GM19395 (cell line): ENCODE data around the gene ABCC4.

Experiments
- ATAC-seq: cut with Tn5 transposase; IDR thresholded peaks from one replicate; pipeline ENCODE4 v1.9.1; 2021; ENCODE audit warnings: mild to moderate bottlenecking, moderate library complexity; ENCODE audit not compliant: unreplicated experiment

Gene ABCC4

DNA sequence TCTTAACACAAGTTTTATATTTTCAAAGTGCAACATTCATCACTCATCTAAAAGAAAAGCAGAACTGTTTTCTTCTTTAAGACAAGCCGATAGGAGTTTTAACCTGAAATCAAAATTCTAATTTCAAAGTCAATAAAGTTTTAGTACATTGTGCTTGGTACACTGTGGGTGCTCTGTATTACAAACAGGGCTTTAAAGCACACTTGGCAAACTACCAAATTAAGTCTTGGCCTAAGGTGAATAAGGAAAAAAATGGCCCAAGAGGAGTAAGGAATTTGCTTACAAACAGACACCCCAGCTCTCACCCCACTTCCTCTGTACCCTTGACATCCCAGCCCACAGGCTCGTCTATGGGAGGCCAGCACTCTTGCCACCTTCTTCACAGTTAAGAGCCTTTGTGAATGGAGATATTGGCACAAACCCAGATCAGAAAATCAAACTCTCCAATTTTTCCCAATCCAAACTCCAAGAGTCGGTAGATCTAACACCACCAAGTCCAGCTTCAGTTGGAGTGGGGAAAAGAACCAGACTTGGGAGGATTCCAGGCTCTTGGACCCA lies 66.0 kb downstream of the ABCC4 start:
- no peak for ATAC-seq

DNA sequence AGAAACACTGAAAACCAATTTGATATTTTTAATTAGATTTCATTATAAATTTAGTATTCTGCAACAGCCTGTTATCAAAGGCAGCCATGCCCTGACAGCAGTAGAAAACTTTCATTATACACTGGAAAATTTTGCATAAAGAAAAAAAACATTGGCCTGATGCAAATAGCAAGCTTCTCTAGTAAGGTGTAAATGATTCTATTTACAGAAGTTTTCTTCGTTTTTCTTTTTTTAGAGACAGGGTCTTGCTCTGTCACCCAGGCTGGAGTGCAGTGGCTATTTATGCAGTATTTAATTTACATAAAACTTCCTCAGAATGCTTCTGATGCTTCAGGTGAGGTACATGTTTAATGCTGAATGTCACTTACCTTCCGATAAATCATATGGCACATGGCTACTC lies 67.0 kb downstream of the ABCC4 start:
- peak; percentile 80 for ATAC-seq

DNA sequence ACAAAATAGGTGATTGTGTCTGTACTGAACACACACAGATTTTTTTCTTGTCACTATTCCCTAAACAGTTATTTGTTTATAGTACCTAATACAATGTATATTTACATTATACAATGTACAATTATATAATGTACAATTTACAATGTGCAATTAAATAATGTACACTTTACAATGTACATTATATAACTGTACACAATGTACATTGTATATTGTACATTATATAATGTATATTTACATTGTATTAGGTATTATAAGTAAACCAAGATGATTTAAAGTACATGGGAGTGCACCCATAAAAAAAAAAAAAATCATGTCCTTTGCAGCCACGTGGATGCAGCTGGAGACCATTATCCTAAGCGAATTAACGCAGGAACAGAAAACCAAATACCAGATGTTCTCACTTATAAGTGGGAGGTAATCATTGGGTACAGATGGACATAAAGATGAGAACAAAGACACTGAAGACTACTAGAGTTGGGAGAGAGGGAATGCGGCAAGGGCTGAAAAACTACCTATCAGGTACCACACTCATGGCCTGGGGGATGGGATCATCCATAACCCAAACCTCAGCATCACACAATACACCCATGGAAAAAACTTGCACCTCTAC lies 68.1 kb downstream of the ABCC4 start:
- no peak for ATAC-seq

DNA sequence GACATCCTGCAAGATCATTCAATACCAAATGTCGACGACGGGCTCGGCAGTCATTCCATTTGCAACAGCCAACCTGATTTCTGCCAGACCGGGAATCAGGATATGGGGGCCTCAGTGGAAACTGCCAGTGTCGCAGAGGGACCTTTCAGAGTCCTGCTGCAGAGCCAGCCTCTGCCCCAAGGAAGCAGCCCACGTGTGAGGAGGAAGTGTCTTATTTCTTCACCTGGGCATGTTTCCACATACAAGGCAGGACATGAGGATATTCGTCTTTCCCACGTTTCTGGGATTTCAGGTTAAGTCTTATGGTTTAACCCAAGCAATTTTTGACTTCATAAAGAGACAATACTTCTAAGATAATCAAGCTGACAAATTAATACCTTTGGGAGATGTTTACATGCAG lies 69.9 kb downstream of the ABCC4 start:
- ATAC-seq = no peak

DNA sequence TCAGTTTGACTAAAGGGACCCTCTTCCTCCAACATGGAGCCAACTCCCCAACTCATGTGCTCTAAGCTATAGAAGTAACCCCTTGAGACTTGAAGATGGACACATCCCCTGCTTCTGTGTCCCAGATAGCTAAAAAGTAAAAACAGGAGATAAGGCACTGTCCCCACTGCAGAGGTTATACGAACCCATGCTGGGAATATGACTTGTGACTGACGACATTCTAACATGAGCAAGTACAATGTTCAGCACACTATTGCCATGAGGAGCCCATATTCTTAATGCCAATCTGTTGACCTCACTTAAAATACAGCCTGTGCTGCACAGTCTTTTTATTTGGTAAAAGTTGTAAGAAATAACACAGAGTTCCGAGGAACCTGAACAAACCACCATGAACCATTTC lies 71.4 kb downstream of the ABCC4 start:
- no peak for ATAC-seq

DNA sequence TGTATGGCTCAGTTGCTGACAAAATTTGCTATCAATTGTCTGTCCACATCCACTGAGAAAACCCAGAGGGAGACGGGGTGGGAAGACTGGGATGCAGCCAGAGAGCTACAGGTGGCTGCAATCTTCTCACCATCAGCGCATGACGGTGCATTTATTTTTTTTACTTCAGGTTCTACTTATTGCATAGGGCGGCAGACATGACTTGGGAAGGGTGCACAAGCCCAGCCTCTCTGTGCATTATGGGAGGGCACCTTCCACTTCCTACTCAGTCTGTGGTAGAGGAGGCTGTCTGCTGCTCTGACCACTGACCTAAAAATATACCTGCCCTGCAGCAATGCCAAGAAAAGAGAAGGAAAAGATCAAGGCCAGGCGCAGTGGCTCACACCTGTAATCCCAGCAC lies 73.1 kb downstream of the ABCC4 start:
- ATAC-seq = no peak

DNA sequence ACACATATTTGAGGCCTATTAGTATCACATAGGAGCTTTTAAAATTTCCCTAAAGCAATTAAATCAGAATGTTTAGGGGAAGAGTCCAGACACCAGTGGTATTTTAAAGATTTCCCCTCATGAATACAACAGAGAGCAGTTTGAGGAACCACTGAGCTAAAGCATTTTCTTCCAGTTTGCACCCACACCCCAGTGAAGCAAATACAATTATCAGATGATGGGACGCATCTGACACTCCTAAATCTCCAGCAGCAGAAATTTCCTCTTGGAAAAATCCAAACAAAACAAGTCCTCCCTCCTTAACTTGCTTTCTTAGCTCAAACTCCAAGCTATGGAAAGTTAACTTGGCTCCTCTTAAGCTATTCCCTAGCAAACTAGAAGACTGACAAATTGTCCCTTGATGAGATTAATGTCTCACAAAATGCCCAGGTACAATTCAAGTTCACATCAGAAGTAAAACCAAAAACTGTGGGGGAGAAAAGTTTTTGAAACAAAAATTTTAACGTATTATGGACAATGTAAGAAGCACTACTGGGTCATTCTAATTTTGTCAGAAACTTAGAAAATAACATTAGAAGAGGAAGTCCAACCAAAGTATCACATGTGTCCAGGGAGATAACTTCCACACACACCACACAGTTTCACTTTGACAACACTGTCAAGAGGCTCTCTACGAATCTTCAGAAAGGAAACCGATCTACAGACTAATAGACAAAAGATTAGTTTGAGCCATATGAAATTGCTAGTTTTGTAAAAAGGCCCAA lies 74.1 kb downstream of the ABCC4 start:
- ATAC-seq = peak; percentile 93

DNA sequence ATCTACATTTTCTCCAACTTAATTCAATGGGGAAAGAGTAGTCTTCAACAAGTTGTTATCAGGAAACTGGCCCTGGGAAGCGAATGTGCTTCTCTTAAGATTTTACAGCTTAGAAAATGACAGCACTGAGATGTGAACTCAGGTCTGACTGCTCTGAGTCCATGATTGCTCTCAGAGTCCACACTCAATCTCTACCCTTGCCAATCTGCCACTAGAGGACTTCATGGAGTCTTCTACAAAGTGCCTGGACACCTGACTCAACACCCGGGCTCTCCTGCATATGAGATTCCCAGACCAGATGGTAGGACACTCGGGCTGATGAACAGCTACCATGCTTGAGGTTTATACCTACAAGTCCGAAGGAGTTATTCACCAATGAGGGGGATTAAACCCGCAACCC lies 74.8 kb downstream of the ABCC4 start:
- ATAC-seq = peak; percentile 7

DNA sequence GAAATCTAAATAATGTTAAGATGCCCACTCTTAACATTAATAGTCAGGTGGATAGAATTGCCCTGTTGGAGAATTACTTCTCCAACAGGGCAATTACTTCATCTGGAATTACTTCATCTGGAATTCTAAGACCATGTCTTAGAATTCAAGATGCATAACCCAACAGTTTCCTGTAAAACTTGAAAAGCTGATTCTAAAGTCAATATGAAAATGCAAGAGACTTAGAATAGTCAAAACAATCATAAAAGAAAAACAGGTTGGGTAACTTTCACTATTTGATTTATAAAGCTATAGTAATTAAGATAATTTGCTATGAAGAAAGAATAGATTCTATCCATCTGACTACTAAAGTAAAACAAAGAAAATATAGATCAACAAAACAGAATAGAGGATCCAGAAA lies 75.2 kb downstream of the ABCC4 start:
- no peak for ATAC-seq

DNA sequence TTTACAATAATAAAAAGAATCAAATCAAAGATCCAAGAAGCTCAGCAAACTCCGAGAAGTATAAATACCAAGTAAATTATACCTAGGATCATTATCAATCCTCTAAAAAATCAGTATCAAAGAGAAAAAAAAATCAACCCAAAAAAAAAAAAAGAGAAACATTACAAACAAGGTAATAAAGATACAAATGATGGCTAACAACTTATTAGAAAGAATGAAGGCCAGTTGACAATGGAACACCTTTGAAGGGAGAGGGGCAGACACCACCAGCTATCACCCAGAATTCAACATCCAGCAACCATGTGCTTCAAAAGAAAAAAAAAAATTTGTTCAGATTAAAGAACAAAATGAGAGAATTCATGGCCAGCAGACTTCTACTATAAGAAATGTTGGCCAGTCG lies 77.2 kb downstream of the ABCC4 start:
- ATAC-seq = no peak

DNA sequence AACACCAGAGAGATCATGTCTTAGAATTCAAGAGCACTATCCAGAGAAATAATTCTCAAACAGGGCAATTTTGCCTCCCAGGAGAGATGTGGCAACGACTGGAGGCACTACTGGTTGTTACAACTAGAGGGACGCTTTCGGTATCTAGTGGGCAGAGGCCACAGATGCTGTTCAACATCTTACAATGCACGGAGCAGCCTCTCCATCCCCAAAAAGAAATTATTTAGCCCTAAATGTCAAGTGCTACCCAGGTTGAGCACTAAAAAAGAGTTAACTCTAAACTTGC lies 78.6 kb downstream of the ABCC4 start:
- peak; percentile 21 for ATAC-seq

DNA sequence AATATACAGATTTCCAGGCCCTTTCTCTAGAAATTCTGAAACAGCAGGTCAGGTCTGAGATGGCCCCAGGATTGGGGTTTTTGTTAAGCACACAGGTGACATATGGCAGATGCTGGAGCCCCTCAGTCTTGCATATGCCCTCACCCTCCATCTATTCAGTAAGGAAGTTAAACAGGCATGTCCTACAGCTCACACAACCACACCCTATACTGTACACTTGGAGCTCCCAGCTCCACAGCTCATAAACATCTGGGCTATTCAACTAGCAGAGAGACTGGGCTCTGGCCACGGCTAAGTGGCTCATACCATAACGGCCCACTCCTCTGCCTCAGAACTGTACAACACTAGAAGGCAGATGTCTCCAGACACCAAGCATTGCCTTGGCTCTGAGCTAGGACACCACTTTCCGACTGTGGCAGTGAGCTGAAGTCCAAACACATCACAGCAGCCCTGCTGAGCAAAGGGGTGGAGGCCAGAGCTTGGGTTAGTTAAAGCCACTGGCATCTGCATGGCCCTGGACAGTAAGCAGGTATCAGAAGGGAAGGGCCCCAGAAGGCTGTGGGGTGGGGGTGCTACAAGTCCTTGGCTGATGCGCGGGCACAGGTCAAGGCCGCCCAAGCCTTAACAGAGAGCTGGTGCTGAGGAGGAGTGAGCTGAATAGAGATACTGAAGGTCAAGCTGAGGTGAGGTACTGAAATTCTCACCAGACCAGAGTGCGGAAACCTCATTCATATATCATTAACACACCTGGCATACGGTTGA lies 79.1 kb downstream of the ABCC4 start:
- peak; percentile 40 for ATAC-seq

DNA sequence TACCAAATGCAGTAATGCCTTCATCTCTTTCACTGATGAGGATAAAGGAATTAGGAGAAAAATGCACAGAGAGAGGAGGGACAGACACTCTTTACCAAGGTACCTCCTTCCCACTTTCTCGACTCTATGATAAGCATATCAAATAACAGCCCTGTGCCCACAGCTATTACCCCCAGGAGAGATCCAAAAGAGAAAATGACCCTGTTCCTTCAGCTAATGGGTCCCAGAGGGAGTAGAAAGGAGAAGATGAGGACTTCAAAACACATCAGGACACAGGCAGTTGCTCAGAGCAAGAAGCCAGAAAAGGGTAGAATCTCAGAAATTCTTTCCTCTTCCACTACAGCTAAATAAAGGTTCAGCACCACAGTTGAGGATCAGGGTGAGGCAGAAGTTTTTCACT lies 80.6 kb downstream of the ABCC4 start:
- ATAC-seq = no peak

DNA sequence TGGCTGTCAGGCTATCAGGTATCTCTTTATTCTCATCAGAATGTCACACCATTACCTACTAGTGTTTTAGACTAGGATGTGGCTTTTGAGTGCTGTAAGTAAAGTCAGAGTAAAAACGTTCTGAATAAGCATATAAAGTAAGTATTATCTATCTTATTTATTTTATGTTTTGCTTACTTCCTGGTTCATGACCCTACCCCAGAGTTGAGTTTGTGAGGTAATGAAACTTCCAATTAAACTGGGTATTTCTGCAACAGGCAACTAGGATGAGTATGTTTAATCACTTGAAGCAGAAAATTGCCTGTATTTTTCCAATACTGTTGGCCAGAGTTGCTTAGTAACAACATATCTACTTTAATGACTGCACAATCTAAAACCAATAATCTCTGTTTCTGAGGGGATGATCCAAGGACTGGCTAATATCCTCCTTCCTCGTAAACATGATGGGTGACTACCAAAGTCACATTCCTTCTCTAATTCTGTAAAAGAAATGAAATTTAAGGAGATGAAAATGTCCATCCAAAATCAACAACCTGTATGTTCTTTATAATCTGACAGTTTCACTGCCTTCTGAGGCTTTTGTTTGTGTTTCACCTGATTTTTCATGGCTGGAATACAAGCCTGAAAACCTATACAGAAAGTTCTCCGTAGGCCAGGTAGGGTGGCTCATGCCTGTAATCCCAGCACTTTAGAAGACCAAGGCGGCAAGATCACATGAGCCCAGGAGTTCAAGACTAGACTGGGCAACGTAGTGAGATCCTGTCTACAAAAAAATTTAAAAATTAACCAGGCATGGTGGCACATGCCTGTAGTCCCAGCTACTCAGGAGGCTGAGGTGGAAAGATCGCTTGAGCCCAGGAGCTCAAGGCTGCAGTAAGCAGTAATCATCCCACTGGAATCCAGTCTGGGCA lies 83.1 kb downstream of the ABCC4 start:
- ATAC-seq = no peak

DNA sequence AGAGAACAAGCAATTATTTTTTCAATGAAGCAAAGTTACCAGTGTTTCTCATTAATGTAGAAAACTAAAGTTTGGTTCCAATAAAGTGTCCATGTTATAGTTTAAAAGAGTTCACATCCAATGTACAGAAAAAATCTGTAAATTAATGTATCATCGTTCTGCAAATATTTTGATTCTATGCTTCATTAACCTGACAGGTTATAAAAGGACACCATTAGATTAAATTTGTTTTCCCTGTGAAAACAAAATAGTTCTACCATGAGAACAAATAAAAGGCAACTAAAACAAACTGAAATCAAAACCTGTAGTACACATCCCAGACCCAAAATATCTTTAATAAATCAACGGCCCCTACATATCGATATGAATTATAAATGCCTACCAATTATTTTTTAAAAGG lies 85.1 kb downstream of the ABCC4 start:
- ATAC-seq = no peak

DNA sequence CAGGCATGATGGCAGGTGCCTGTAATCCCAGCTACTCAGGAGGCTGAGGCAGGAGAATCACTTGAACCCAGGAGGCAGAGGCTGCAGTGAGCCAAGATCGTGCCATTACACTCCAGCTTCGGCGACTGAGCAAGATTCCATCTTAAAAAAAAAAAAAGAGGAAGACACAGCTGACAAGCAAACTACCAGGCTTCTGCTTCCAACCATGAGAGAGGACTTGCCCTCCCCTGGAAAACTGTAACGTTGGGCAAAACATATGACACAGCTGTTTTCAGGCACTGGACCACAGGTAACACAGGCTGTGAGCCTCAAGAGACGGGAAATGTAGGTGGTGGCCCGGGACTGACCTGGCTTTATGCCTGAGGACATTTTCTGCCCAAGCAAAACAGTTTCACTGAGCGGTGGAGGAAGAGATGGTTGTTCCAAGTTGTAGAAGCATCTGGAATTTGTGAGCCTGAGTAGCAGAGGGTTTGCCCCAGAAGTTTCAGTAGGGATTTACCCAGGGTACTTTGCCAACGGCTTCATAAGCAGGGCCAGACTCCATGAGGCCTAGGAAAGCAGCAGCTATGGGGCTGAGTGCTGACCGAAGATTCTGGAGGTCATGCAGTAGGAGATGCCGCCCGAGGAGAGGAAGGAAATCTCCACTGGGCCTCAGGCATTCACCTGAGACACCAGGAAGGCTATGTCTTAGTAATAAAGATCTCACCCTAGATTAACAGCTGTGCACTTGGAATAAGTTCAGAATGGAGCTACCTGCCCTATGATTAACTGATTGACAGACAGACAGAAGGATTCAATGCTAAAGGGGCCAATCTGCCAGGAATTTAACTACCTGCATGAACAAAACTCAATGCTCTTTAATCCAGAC lies 88.0 kb downstream of the ABCC4 start:
- ATAC-seq = no peak

DNA sequence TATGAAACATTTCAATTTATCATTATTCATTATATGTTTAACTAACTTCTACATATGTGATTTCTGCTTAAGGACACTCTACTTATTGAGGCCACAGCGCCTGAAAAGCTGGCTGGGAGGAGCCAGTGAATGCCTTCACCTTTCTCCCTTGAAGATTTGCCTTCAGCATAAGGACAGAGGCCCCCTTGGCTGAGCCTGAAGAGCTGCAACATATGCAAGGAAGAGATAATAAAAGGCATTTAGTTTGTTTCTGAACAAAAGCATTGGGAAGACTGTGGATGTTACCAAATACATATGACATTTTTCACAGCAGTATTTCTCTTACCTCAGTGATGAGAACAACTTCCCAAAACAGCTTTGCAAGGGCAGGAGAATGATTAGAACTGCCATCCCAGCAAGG lies 92.1 kb downstream of the ABCC4 start:
- no peak for ATAC-seq

DNA sequence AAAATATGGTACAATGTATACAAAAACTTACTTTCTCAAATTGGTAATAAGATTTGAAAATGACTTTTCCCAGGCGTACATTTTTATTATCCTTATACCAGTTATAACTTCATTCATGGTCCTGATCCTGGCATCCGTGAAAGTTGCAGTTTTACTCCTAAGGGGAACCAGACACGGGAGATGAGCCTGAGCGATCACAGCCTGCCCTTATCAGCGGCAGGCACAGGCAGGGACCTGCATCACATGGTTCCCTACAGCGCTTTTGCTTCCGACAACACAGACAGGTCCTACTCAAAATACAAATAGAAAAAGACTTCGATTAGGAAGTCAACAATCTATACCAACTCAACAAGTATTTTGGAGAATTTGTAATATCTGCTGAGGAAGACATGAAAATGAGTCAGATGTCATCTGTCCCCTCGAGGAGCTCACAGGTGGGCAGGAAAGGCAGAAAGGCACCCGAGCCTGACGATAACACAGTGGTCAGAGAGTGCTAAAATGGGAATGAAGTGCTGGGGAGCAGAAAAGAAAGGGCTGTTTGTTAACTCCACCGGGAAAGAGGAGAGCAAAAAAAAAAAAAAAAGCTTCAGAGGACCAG lies 93.4 kb downstream of the ABCC4 start:
- ATAC-seq = peak; percentile 93

DNA sequence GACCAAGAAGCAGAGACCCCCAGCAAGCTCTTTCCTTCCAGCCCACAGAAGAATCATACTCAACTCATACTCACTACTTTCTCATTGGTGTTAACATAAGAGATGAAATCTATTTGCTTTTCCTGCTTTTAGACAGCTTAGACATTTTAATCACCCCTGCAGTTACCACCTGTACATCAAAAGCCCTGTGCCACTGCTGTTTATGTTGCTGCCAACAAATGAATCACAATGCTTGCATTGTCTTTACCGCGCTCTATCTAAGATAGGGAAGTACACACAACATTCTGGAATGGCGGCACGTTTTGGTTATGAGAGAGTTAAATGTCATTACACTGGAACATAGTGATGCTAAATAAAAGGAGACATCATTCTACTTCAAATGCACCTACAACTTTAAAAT lies 95.1 kb downstream of the ABCC4 start:
- no peak for ATAC-seq
